Lower leg skin (tissue), 3 donors: ENCODE measurements around the gene ZNF853.

Experiments
- CTCF ChIP-seq, 3 donors: fragments of 450-650 bp; IDR thresholded peaks; one replicate each; pipeline ENCODE4 v1.5.1; 2016; ENCODE audit warnings: antibody characterized with exemption in 3 of 3, mild to moderate bottlenecking in 3 of 3, moderate library complexity in 2 of 3
- POLR2A ChIP-seq, 2 donors: fragments of 450-650 bp; IDR thresholded peaks; one replicate each; pipeline ENCODE4 v1.6.1; 2016 to 2017; ENCODE audit warnings: antibody characterized with exemption in 2 of 2, mild to moderate bottlenecking in 1 of 2, moderate library complexity in 1 of 2

GRCh38 chr7:6565655-6566054 lies 49.8 kb upstream of the ZNF853 start:
- no peak for TF ChIP-seq CTCF (IDR thresholded peaks at IDR 0.05)
- no peak for TF ChIP-seq POLR2A (IDR thresholded peaks at IDR 0.05)
